ENCODE results near the gene PGBD1. TPM values are rescaled to one million over a fixed set of nuclear protein-coding genes. Genes with fewer than 3 reads are reported as not detected.

The PGBD1 gene
- total and polyA plus RNA-seq, 2 donors (not counting 3 experiments of a cell fraction or from before 2014, with no cell fraction given) = 4.2 to 9.6 TPM

GRCh38 chr6:28267695-28268059 is 13.7 kb upstream of the PGBD1 start:
- no peaks in the 10 kb centered on the region for H3K9me3 ChIP-seq (replicated peaks; ENCODE audit: control insufficient read depth, insufficient read depth, low read length)
- H3K4me3 ChIP-seq (replicated peaks in 1 of 3; ENCODE audit: insufficient read depth in 1 of 3, low read depth in 1 of 3, low read length in 3 of 3) = peak overlapping the region; percentile 73 to 96 (median 85)
- no peak for TF ChIP-seq EZH2 (IDR thresholded peaks at IDR 0.05; ENCODE audit: borderline replicate concordance, low read depth, low read length, severe bottlenecking)
- no peak for TF ChIP-seq FOS (IDR thresholded peaks at IDR 0.05; ENCODE audit: borderline replicate concordance, insufficient read depth, low read length)
- TF ChIP-seq JUN (IDR thresholded peaks at IDR 0.05; ENCODE audit: borderline replicate concordance, insufficient read depth, insufficient read length, low read depth) = no peak
- no peak for TF ChIP-seq GATA2 (IDR thresholded peaks at IDR 0.05; ENCODE audit: insufficient read depth, insufficient read length, low read depth, low read length)
- no peak for TF ChIP-seq MAX (IDR thresholded peaks at IDR 0.05; ENCODE audit: insufficient read depth, insufficient read length)
- no peak for TF ChIP-seq POLR2AphosphoS5 (IDR thresholded peaks at IDR 0.05; ENCODE audit: insufficient read depth, low read depth, low read length)
- no peak for TF ChIP-seq MYC (IDR thresholded peaks at IDR 0.05; ENCODE audit: low read depth, low read length)
- TF ChIP-seq POLR2A (IDR thresholded peaks at IDR 0.05; ENCODE audit: low read depth, low read length) = no peak
- no peak for TF ChIP-seq CTCF (IDR thresholded peaks at IDR 0.05; ENCODE audit: extremely low read depth in 1 of 2, insufficient read depth in 1 of 2, low read depth in 1 of 2, low read length in 2 of 2)
- no peaks in the 10 kb centered on the region for H4K20me1 ChIP-seq (replicated peaks; ENCODE audit: control insufficient read depth, extremely low read depth, insufficient read depth, low read length)
- dilution Hi-C loops (cut with MboI; ENCODE audit: extremely low pct_ligation_motif_present, low sequenced_read_pairs) (no loop called here), intact Hi-C loops (cut with micrococcal nuclease) (loop anchor here (1.0 to 2.0 kb wide), 7 partner anchors 13 to 143 kb away; partner anchors contain the start of genes PGBD1, ZKSCAN3, ZKSCAN4 and ZSCAN16)
- ChIA-PET POLR2A (interaction anchor here (1.1 to 2.5 kb wide), 7 partner anchors 14 to 126 kb away, joined by 3 to 13 read pairs (median 6); partner anchors contain the start of genes PGBD1, ZKSCAN4, ZKSCAN8 and ZSCAN31), CTCF (interaction anchor here (0.7 to 2.4 kb wide), 8 partner anchors 9 to 126 kb away, joined by 3 to 17 read pairs (median 4); partner anchors contain the start of genes PGBD1, ZKSCAN4 and ZKSCAN8)
- H3K36me3 ChIP-seq (ENCODE audit: control insufficient read depth in 2 of 2, extremely low read depth in 1 of 2, insufficient read depth in 2 of 2, low read length in 2 of 2) = peaks cover 5 to 7% of the 10 kb centered on the region in 2 experiments
- peaks cover 2% of the 10 kb centered on the region for H3K9me1 ChIP-seq (replicated peaks; ENCODE audit: control insufficient read depth, extremely low read depth, insufficient read depth, low read length)
- H3K27ac ChIP-seq (ENCODE audit: insufficient read depth, low read depth, low read length) = peak overlapping the region; percentile 71
- H3K4me2 ChIP-seq (ENCODE audit: insufficient read depth, low read length) = peak overlapping the region; percentile 97
- H2AFZ ChIP-seq (ENCODE audit: low read depth, low read length) = peak overlapping the region; percentile 74
- FAIRE-seq (no peak), DNase-seq (ENCODE audit: low read depth, low spot score) (no peak)
- H3K4me1 ChIP-seq (ENCODE audit: control insufficient read depth, extremely low read depth, insufficient read depth, low read length) = peaks cover 35% of the 10 kb centered on the region
- peaks cover 12% of the 10 kb centered on the region for H3K79me2 ChIP-seq (ENCODE audit: control insufficient read depth, insufficient read depth, low read length)
- H3K27me3 ChIP-seq (ENCODE audit: control insufficient read depth in 2 of 2, insufficient read depth in 2 of 2, low read length in 2 of 2) = peaks cover 0 to 3% of the 10 kb centered on the region in 2 experiments
- no TSS peak for BruUV-seq (replicated peaks)
- peak overlapping the region; percentile 93 for H3K9ac ChIP-seq (replicated peaks; ENCODE audit: extremely low read depth, insufficient read depth, low read length)
